ENCODE results near the gene TRAF3IP3.
"Not testable (repeated sequence)": the region's sequence is repeated elsewhere in the genome, so short reads cannot be mapped to it uniquely, and the experiment has no call there.

Gene TRAF3IP3

DNA sequence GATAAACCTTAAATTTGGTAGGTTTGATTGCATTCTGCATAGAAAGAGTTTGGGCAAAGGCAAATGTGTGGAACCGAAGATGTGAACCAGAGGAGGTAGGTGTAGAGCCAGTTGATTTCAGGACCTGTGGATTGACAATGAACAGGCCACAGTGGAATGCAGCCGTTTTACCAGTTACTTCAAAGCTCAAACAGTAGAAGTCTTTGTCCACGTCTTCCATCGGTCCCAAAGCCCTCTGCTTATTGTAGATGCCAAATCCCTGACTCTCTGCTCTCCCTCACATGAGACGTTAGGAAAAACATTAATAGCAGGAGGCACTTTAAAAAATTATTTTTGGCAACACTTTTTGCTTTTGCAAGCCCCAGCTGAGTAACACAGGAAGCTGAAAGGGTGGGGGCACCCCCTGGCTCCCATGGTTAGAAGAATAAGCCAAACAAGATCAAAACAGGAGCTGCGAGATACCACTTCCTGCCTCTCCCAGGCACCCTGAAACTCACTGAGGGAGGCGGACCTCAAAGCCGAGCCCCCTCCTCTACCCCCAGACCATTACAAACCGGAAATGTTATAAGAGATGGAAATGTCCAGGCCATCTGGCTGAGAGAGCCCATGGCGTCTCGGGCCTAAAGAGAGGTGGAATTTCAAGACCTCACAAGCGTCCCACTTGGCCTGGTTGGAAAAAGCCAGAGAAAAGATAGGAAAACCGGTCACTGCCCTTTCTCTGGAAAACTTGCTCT lies 13.5 kb downstream of the TRAF3IP3 start:
- DNase-seq (ENCODE audit: low read depth in 2 of 2) = peak; percentile 65 to 71

DNA sequence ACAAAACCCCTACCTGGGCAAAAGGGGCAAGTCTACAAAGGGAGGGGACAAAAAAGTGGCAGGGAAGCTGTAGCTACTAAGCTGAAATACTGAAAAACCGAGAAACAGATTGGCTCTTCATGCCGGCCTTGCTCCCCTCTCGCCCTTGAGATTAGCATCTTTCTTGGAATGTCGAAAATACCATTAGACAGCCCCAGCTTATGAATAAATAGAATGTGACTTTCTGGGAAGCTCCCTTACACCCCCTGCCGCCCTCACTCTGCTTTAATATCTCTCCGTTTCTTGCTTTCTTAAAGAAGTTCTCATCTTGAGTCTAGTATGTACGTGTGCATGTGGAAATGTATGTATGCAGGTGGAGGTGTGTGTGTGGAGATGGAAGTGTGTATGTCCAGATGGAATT lies 14.1 kb downstream of the TRAF3IP3 start:
- DNase-seq (ENCODE audit: low read depth in 2 of 2) = no peak

DNA sequence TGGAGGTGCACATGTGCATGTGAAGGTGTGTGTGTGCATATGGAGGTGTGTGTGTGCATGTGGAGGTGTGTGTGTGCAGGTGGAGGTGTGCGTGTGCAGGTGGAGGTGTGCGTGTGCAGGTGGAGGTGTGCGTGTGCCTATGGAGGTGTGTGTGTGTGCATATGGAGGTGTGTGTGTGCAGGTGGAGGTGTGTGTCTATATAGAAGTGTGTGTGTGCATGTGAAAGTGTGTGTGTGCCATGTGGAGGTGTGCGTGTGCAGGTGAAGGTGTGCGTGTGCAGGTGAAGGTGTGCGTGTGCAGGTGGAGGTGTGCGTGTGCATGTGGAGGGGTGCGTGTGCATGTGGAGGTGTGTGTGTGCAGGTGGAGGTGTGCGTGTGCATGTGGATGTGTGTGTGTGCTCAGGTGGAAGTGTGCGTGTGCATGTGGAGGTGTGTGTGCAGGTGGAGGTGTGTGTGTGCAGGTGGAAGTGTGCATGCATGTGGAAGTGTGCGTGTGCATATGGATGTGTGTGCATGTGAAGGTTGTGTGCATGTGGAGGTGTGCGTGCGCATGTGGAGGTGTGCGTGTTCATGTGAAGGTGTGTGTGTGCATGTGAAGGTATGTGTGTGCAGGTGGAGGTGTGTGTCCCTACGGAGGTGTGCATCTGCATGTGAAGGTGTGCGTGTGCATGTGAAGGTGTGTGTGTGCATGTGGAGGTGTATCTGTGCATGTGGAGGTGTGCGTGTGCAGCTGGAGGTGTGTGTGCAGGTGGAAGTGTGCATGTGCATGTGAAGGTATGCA lies 15.0 kb downstream of the TRAF3IP3 start:
- DNase-seq (ENCODE audit: low read depth in 2 of 2) = no peak

DNA sequence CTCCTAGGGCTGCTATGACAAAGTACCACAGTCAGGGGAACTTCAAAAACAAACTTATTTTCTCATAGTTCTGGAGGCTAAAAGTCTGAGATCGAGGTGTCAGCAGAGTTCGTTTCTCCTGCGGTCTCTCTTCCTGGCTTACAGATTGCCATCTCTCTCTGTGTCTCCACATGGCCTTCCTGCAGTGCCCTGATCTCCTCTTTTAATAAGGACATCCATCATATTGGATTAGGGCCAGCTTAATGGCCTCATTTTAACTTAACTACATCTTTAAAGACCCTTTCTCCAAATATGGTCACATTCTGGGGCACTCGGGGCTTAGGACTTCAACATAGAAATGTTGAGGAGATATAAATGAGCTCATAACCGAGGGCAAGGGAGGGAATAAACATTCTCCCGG lies 16.3 kb downstream of the TRAF3IP3 start:
- DNase-seq (ENCODE audit: low read depth in 2 of 2) = no peak

DNA sequence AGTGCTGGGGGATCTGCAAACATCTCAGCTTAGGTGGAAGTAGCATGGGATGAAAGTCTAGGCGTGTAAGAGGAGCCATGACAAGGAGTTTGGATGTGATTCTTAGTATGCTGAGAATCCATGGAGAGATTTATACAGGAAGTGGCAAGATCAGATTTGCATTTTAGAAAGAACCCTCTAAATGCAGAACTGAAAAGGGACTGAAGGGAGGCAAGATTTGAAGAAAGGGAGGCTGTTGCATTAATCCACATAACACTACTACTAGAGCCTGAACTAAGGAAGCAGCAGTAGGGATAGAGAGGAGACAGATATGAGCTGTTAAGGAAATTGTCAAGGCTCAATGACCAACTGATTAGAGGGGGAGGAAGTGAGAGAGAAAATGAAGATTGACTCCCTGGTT lies 18.7 kb downstream of the TRAF3IP3 start:
- no peak for DNase-seq (ENCODE audit: low read depth in 2 of 2)

DNA sequence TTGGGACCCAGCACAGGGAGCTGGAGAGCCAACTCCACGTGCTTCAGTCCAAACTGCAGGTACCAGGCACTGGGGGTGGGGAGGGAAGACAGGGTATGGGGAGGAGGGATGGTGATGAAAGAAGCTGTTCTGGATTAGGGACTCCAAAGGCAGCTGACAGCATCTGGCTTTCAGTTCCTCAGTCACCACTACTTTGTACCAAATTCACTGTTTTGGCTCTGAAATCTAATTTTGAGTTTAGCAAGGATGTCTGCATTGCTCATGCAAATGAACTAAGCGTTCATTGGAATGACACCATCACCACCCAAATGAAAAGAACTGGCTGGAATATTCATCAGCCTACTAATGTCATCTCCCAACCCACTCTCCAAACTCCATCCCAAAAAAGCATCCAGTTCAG lies 19.8 kb downstream of the TRAF3IP3 start:
- no peak for DNase-seq (ENCODE audit: low read depth in 2 of 2)

DNA sequence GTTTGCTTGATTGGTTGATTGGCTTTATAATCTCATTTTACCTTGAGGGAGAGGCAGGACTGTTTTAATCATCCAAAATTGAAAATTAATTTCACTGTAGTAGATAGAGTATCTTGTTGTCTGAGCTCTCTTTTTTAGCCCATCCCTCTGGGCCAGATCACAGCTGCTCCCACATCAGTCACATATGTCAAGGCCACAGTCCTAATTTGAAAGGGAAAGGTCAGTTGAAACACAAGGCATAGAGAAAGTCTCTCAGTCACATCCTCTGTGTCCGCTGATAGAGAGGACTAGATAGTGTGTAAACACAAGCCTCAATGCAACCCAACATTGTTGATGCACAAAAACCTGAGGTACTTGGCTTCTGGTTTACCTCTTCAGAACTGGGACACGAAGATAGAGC lies 21.7 kb downstream of the TRAF3IP3 start:
- no peak for DNase-seq (ENCODE audit: low read depth in 2 of 2)

DNA sequence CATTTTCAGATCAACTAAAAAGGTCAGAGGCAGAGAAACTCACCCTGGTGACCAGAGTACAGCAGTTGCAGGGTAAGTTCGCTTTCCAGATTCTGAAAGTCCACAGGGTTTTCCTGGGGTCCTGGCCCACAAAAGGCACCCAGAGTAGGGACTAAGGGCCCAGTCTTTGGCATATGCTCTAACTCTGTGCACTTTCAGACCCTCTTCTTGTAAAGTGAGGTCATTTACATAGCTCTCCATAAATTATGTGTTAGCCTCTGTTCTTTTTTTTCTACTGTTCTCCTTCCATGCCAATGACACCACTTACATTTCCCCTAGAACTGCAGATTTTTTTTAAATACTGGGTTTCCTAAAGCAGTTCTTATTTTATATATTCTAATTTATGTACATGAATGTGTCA lies 22.2 kb downstream of the TRAF3IP3 start:
- no peak for DNase-seq (ENCODE audit: low read depth in 2 of 2)

DNA sequence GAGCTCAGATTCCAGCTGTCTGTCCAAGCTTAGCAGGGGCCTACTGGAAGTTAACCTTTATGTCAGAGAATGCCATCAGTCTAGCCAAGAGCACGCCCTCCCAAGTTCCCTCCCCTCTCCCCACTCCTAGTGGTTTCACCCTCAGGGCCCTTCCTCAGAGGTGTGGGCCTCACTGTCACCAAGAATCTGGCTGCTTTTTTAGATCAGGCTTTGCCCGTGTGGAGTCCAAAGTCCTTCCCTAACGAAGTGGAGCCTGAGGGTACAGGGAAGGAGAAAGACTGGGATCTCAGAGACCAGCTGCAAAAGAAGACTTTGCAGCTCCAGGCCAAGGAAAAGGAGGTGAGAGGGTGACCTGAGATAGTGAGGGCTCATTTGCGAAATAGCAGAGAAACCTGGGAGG lies 24.4 kb downstream of the TRAF3IP3 start:
- DNase-seq (ENCODE audit: low read depth in 2 of 2) = no peak

DNA sequence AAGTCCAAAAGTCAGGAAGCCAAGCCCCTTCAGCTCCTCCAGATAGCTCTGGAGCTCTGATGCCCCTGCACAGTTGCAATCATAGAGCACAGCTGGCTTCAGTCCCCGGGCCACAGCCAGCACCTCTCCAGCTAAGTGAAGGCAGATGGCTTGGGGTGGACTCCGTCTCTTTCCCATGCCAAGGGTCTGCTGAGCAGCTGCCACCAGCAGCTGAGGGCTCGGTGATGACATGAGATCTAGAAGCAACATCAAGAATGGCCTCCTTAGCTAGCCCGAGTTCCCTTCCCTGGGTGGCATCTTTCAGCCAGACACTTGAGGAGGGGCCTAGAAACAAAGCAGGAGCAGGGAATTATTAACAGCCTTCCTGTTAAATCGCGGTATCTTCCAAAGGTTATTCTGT lies 27.5 kb downstream of the TRAF3IP3 start:
- DNase-seq (ENCODE audit: low read depth in 2 of 2) = no peak

DNA sequence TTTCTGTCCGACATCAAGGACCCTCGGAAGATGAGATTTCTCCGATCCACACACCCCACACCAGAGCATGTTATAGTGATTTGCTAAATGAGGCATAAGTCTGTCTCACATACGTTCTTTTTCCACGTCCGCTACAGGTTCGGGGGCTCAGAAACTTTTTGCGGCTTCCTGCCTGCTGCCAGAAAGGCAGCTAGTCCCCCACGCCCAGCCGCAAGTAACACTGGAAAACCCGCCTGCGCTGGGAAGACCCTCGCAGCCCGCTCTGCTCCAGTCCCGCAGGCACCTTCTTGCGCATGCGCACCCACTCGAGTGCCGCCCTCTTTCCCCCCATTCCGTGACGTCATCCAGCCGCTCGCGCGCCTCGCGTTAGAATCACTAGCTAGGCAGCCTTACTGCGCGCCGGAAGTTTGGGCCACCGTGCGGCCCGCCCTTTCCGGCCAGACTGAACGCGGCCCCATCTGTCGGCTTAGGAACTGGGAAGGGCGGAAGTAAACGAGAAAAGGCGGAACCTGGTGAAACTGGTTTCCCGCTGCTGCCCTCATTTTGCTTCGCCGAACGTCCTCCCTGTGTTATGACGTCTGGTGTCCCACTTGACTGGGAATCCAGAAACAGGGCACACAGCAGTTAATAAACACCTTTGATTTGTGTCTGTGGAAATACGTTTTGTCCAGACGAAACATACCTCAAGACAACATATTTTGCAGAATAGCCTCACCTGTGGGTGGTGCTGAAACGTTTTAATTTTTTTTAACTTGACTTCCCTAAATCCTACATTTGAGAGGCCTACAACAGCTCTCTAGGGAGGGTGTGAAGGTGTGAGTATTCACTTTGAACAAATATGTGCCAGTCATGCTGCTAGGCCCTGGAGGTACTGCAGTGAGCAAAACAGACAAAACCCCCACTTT lies 28.7 kb downstream of the TRAF3IP3 start, which contains the start of gene C1orf74:
C1orf74 (minus strand) TSS at position 295 of the 905 bp plus-strand sequence. CDS start 925 bp downstream, outside the sequence.
- DNase-seq (ENCODE audit: low read depth in 2 of 2) = peak; percentile 99 to 100

DNA sequence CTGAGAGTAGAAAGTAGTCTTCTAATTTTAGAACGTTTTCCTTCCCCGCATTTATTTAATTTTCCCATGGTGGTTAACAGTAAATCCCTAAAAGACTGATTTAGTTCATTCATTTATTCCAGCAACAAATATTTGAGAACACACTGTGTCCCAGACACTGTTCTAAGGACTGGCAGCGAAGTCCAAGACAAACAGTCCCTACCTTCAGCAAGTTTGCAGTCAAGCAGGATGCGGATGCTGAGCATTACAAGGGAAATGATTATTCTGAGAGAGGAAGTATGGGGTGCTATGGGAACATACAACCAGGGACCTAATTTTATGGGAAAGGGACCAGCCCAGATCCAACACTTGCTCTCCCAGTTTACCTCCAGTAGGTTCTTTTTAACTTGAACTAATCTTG lies 29.7 kb downstream of the TRAF3IP3 start:
- DNase-seq (ENCODE audit: low read depth in 2 of 2) = no peak

DNA sequence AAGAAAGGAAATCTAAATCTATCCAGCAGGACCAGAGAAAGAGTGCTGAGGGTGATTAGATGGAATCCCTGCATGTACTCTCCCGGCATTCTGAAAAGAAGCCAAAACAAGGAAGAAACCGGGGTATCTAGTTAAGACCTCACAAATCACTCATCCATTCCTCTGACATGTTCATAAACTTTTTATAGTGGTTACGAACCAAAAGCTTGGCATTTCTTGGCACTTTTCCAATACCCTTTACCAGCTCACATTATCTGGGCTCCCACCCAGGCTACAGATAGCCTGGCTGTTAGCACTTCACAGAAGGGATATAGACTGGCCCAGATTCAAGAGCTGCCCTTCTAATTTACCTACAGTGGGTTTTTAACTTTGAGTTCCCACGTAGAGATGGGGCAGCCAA lies 30.3 kb downstream of the TRAF3IP3 start:
- DNase-seq (ENCODE audit: low read depth in 2 of 2) = no peak

DNA sequence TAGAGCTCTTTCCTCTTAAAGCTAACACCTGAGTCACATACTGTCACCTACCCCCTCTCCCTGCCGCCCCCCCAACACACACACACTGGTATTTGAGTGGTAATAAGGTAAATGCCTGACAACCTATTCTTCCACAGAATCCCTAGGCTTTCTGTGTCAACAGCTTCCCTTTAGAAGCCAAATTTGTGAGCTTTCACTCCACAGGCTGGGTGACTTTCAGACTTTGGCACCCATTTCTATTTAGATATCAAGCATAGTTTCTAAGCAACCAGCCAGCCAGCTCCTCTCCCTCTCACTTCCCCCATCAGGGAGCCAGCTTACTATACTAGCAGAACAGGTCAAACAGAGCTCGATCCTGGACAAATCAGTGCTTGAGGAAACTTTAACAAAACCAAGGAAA lies 31.7 kb downstream of the TRAF3IP3 start:
- no peak for DNase-seq (ENCODE audit: low read depth in 2 of 2)

DNA sequence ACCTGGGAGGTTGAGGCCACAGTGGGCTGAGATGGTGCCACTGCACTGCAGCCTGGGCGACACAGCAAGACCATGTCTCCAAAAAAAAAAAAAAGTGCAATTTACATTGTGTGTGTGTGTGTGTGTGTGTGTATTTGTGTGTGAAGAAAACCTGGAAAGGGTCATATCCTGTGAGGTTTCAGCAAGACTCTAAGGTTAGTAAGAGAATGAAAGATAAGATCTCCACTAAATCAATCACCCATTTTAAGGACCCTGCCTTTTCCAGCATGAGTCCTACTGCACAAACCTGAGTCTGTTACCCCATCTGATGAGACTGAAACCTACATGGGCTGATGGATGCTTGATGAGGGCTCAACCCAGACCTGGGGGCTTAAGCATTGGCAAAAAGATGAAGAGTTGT lies 33.4 kb downstream of the TRAF3IP3 start:
- no peak for DNase-seq (ENCODE audit: low read depth in 2 of 2)

DNA sequence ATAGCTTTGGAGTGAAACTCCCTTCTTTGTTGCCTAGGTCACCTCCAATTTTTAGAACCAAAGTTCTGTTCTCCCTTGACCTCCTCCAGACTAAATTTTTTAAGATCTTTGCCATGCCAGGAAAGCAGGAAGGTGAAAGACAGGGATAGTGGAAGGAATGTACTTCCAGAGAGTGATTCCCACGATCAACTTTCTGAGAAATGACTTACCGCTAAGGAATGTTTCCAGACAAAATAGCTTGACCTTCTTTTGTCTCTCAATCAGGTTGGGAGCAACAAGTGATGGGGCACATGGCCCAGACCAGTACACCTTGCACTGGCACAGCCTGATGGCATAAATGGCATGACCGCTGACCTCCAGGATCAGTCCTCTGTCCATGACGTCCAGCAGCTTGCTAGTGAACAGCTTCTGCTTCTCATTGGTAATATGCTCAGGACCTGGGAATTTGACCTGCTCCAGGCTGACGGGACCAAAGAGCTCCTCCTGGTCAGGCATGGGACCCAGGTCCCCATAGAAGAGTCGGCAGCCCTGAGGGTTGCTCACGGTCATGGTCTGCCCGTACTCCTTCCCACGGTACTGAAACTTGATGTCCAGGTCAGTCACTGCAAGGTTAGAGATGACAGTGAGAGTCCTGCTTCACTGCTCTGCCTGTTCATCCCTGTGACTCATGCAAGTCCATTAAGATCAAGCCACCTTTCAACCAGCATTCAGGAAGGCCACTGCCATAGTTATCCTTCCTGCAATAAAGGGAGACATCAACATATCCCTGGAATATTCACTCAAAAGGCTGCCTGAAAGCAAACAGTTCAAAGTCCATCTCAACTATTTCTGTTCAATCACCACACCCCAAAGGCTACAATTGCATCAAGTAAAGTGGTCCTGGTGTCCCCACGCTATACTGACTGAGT lies 34.7 kb downstream of the TRAF3IP3 start:
- DNase-seq (ENCODE audit: low read depth in 2 of 2) = no peak

DNA sequence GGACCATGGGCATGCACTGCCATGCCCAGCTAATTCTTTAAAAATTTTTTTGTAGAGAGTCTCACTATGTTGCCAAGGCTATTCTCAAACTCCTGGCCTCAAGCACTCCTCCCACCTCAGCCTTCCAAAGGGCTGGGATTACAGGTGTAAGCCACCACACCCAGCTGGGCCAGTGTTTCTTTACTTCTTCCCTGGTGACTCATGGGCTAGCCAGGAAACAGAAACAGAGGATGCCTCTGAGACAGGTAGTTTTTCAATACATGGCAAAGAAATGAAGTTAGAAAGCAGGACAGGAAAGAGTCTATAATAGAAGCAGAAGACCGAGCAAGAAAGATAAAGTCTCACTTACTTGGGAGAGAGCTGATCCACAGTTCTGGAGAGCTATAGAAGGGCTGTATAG lies 36.1 kb downstream of the TRAF3IP3 start:
- no peak for DNase-seq (ENCODE audit: low read depth in 2 of 2)

DNA sequence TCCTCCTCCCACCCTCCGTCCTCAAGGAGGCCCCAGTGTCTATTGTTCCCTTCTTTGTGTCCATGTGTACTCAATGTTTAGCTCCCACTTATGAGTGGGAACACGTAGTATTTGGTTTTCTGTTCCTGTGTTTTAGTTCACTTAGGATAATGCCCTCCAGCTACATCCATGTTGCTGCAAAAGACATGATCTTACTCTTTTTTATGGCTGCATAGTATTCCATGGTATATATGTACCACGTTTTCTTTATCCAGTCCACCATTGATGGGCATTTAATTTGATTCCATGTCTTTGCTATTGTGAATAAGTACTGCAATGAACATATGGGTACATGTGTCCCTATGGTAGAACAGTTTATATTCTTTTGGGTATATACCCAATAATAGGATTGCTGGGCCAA lies 37.9 kb downstream of the TRAF3IP3 start:
- not testable (repeated sequence) for DNase-seq (ENCODE audit: low read depth in 2 of 2)

DNA sequence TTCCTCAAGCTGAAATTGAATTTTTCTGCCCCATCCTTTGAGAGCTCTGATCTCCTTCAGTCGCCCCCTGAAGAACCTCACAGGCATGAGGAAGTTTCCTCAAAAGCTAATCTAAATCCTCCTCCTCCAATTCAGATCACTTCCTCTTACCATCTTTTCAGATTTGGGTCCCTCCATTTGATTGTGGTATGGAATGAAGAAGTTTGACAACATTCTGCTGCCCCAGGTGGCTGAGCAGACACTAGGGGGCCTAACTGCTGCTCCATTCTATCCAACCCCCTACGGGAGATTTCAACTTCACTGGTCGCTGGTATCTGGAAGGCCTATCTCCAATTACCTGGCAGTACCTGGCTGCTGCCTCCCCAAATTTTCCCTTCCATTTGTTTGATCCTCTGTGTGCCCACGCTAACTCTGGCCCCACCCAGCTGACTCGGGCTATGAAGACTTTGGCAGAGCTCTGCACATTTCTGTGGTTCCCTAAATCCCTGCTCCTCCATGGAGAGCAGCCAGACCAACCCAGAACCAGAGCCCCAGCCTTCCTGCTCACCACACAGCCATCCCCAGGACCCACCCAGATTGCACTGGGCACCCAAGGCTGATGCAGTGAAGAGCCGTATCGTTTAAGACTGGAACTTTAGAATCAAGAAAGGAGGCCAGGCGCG lies 42.3 kb downstream of the TRAF3IP3 start:
- no peak for DNase-seq (ENCODE audit: low read depth in 2 of 2)

DNA sequence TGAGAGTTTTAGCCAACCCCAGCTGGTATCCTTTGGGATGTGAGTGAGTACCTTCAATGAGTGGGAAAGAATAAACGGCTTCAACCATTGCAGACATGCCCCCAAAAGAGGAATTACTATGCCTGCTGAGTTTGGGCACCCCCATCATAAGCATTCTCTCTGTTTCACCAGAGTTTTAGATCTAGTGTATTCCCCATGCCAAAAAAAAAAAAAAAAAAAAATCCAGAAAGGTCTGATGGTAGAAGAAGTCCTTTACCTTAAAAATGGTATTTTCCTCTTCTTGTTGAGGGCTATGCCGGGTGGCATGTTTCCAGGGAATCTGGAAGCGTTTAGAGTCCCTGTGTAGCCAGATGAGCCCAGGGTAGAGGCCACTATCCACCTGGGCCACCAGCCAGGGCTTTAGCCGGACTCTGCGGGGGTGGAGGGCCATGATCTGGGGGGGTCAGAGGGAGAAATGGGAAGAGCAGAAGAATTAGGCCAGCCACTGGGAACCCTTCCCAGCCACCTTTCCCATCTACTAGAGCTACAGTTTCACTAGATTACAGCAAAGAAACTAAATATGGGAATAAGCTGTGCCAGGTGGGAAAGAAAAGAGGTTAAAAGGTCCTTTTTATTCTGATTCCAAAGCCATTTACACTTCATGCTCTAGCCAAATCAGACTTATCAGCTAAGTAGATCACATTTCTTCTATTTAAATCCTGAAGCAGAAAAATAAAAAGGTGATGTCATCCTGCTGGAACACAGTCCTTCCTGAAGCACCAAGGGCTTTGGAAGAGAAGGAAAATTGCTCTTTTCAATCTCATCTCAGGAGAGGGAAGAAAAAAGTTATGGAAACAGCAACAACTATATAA lies 45.4 kb downstream of the TRAF3IP3 start:
- DNase-seq (ENCODE audit: low read depth in 2 of 2) = no peak
